Body of pancreas (tissue), 4 donors: Measurements from ENCODE around the gene ERVV-1.

Experiments
- CTCF ChIP-seq, 7 experiments: fragments of 450-650 bp in 4 of 7; fragments of 200-600 bp in 3 of 7; sonication (generic) in 3 of 7; IDR thresholded peaks; one replicate each; pipeline ENCODE4 v1.5.1; 2016 to 2019; ENCODE audit warnings: antibody characterized with exemption in 7 of 7
- POLR2A ChIP-seq, 3 donors: fragments of 450-650 bp; IDR thresholded peaks; one replicate each; pipeline ENCODE4 v1.6.1; 2016; ENCODE audit warnings: antibody characterized with exemption in 3 of 3, mild to moderate bottlenecking in 2 of 3

GRCh38 chr19:53057904-53058580 is 44.3 kb downstream of the ERVV-1 start:
- TF ChIP-seq POLR2A (IDR thresholded peaks at IDR 0.05) (peak in 2 of 3 donors; percentile 20 to 29), CTCF (IDR thresholded peaks at IDR 0.05) (no peak)
